ENCODE measurements around the gene PTGER3. TPM values are rescaled to one million over a fixed set of nuclear protein-coding genes. Genes with fewer than 3 reads are reported as not detected.
"Not testable (repeated sequence)": the region's sequence is repeated elsewhere in the genome, so short reads cannot be mapped to it uniquely, and the experiment has no call there.

The PTGER3 gene
- polyA plus RNA-seq, 1 donor, result 0.90 TPM

GRCh38 chr1:71002709-71003475 lies 44.7 kb downstream of the PTGER3 start:
- DNase-seq (ENCODE audit: low read depth), result no peak

GRCh38 chr1:71001624-71002023 lies 46.0 kb downstream of the PTGER3 start:
- DNase-seq (ENCODE audit: low read depth), result no peak

DNA sequence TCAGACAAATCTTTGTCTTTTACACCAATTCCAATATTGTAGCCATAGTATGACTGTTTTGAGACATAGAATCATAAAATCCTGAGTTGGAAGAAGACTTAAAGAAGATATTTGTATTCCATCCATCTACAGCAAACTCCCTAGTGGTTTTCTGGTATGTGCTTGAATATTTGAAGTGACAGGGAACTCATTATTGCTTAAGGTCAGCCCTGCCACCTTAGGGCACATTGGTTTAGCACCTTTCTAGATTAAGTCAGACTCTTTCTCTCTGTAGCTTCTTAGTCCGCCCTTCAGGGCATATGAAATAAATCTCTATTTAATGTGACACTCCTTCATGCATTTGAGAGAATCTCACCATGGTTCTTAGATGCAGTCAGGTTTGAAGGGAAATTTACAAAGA lies 49.8 kb downstream of the PTGER3 start:
- DNase-seq (ENCODE audit: low read depth), result no peak

GRCh38 chr1:70994753-70995268 lies 52.8 kb downstream of the PTGER3 start:
- DNase-seq (ENCODE audit: low read depth), result no peak

DNA sequence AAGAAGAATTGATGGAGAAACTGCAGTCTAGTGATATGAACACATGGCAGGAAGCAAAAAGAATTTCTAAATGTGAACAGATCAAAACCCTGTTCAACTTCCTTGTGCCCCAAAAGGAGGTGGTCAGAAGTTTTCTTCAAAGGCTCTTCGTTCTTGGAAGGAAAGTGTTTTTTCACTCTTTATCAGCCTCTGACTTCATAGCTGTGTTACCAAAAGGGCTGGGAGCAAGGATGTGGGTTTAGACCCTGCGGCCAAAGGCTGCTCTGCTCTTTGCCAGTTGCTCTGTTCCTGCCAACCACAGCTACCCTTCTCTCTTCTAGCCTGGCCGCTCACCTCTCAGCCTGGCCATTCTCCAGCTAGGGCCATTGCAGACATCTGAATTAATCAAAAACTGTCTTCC lies 53.8 kb downstream of the PTGER3 start:
- DNase-seq (ENCODE audit: low read depth), result no peak

DNA sequence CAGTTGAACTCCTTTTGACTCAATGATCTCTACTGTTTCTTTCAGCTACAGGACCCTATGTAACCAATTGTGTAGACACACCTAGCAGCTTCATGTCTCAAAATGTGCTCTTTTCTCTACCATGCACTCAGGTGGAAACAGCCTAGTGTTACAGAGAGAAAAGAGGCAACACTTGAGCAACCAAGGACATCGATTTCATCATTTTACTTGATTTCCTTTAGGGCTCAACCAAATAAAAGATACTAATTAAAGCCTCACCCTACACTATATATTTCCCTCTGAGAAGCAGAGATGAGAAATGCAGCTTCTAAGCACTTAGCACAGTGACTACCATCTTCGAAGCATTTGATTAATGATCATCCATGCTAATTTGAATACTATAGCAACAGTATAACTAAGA lies 55.1 kb downstream of the PTGER3 start:
- no peak for DNase-seq (ENCODE audit: low read depth)

DNA sequence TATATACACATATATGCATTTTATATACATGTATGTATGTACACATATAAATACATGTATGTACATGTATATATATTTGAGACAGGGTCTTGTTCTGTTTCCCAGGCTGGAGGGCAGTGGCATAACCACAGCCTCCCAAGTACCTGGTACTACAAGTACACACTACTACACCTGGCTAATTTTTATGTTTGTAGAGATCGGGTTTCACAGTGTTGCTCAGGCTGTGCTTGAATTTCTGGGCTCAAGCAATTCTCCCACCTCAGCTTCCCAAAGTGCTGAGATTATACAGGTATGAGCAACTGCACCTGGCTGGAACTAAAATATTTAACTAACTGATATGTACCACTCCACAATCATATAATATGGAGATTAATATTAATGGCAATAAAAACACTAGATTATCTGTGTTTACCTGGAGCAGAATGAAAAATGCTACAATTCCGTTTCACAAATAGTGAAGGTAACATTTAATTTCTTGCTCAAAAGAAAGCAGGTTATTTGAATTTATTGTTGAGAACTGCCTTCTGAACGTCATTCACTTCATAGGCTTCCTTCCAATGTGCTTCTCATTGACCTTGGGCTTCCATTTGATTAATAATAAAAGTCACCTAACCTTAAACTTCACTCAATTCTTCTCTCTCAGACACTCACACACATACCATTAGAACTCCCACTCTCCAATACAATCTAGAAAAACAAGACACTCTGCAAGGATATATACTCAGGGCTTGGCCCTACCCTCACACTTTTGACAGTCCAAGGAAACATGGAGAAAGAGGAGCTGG lies 57.0 kb downstream of the PTGER3 start:
- no peak for DNase-seq (ENCODE audit: low read depth)

- no peak for DNase-seq (ENCODE audit: low read depth)
These were observed 60.1 kb downstream of the PTGER3 start for GRCh38 chr1:70987497-70987896.

GRCh38 chr1:70985776-70986225 lies 61.8 kb downstream of the PTGER3 start:
- DNase-seq (ENCODE audit: low read depth), result not testable (repeated sequence)

GRCh38 chr1:70985278-70985677 lies 62.3 kb downstream of the PTGER3 start:
- not testable (repeated sequence) for DNase-seq (ENCODE audit: low read depth)

DNA sequence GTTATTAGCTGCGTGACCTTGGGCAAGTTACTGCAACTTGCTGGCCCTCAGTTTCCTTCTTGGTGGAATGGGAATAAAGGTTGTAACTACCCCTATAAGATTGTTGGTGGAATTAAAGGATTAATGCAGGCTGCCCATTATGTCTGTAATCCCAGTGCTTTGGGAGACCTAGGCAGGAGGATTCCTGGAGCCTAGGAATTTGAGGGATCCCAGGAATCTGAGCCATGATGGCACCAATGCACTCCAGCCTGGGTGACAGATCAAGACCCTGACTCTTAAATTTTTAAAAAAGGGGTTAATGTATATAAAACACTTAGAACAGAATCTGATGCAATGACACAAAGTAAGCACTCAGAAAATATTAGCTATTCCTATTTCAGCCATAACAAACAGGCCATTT lies 67.3 kb downstream of the PTGER3 start:
- DNase-seq (ENCODE audit: low read depth), result no peak

DNA sequence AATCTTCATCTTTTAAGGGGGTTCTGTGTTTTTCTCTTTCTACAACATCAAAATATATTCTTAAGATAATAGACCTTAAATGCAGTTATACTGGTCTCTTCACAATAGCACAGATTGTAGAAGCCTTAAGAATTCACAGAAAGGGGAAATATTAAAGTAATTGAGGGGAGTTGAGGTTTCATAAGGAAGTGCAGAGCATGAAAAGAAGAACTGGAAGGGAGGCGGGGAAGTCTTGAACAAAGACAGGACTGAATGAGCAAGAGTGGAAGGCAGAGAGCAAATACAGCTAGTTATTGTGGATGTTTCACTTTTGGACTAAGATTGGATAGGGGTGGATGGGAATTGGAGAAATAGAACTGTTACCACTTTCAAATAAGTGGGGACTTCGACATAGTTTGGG lies 67.7 kb downstream of the PTGER3 start:
- no peak for DNase-seq (ENCODE audit: low read depth)

DNA sequence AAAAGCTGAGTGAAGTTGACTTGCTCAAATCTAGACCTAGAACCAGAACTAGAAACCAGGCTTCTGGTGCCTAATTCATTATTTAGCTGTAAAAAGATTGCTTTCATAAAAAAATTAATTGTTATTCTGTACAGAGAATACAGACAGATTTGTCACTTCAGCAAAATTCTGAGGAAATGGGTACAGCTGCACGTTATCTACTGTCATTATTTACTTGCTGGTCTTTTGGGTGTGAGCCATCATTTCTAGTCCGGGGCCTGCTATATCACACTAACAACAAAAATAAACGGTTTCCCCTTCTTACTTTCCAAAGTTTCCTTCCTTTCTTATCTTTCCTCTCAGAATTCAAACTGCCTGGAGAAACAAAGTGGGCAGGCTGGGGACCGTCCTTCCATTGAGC lies 68.3 kb downstream of the PTGER3 start:
- no peak for DNase-seq (ENCODE audit: low read depth)

GRCh38 chr1:70978623-70979022 lies 69.0 kb downstream of the PTGER3 start:
- DNase-seq (ENCODE audit: low read depth), result no peak

DNA sequence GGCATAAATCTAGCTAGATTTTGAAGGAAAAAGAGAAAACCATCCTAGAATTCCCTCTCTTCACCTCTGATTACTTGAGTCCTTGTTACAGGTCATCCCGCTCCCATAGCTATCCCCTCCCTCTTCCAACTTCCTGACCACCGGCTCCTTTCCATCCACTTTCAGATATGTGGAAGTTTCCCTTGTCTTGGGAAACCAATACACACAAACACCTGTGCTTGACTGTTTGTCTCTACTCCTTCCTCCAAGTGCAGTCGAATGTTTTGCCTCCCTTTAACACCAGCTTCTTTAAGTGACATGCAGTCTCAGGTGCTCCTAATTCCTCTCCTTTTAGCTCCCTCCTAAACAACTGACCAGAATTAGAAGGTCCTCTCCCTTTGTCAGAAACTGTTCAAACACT lies 70.0 kb downstream of the PTGER3 start:
- no peak for DNase-seq (ENCODE audit: low read depth)

DNA sequence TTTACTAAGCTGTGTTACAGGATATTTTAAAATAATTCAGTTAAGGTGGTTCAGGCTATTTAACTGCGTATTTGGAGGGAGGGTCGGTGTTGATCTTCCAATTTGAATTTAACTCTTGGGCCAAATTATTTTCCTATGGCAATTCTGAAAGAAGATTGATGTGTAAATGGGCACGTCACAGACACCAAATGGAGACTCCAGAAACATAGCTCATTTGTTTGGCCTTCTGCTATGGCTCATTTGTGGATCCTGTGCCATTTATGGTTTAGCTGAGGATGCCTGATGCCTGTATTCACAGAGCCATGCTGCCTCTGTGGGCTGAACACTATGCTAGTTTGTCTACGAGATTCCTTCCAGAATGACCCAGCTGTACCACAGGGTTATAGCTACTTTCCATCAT lies 70.6 kb downstream of the PTGER3 start:
- DNase-seq (ENCODE audit: low read depth), result no peak

DNA sequence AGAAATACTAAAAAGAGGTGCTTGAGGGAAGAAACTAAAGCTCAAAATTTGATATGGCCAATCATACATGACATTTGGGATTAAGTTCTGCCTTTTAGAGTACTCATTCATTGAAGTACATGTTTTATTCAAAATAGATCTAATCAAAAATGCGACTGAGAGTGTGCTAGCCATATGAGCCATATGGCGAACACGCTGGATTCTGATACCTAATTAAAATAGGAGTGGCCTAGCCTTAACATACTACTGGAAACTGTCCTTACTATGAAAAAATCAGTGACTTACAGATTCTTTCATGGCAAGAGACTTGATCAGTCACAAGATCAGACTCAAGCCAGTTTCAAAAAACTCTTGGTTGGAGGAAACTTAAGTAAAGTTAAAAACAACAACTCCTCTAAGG lies 73.9 kb downstream of the PTGER3 start:
- DNase-seq (ENCODE audit: low read depth), result no peak

- no peak for DNase-seq (ENCODE audit: low read depth)
These were observed 77.2 kb downstream of the PTGER3 start for GRCh38 chr1:70970407-70970806.

DNA sequence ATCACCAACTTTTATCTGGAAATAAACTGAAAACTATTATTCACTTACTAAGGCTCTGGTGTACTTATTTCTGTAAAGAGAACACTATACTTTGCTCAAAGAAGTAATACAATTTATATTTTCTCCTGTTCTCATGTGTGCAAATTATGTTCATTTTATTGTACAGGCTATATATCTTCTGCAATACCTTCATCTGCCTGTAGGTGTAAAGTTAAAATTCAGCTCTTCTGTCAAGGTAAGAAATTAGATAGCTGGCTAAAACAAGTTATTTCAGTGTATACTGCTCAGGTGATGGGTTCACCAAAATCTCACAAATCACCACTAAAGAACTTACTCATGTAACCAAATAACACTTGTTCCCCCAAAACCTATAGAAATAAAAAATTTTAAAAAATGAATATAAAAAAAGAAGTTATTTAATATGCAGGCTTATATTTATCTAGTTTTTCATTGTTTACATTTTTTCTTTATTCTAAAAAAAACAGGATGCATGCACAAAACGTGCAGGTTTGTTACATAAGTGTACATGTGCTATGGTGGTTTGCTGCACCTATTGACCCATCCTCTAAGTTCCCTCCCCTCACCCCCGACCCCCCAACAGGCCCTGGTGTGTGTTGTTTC lies 81.5 kb downstream of the PTGER3 start:
- DNase-seq (ENCODE audit: low read depth), result no peak

GRCh38 chr1:70963374-70963773 lies 84.2 kb downstream of the PTGER3 start:
- DNase-seq (ENCODE audit: low read depth), result no peak

DNA sequence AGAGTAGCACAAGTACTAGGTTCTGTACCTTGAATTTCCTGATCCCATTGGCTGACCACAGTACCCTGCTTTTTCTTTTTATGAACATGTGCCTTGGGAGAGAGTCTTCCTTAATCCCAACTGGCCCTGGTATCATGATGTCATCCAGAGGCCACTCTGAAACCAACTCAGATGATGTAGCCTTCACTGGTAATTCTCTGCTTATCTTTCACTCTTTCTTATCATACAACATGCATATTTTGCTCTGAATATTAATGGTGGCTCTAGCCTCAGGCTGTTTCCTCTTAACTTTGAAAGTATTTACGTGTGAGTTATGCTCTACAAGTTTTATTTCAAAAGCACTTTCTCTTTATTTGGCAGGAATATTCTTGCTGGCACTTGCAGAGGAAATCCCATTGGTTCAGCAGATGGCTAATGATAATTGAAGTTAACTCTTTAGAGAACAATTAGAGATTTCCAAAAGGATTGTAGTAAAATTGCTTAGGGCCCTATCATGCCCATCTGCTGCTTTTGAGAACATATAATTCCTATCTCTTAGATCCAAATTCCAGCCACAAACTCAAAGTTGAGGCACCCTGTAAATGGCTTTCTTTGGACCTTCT lies 86.1 kb downstream of the PTGER3 start:
- no peak for DNase-seq (ENCODE audit: low read depth)

DNA sequence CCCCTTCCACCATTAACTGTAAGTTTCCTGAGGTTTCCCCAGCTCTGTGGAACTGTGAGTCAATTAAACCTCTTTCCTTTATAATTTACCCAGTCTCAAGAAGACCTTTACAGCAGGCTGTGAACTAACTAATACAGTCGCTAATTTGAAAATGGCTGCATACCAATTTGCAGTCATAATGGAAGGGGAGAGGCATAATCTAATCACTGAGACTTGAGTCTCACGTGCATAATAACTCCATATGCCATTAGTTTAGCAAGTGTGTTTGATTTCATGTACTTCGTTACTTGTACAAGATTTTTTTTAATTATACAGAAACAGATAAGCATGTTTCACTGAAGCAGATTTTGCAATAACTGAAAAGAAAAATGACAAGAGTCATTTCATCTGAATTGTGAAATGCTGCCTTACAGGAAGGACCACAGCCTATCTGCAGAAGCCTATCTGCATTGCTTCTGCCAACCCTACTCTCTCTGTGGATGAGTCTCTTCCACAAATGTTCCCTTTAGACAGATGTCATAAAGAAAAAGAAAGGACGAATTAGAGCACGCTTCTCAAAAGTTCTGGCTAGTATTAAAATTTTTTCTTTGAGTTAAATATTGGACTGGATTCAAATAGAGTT lies 99.1 kb downstream of the PTGER3 start:
- no peak for DNase-seq (ENCODE audit: low read depth)
